Midbrain (tissue), 1 donor: ENCODE measurements around the gene SPOCD1.

Experiments
- DNase-seq: peaks from one replicate; lab custom pipeline; 2025; lab: John Stamatoyannopoulos, UW

The SPOCD1 gene

DNA sequence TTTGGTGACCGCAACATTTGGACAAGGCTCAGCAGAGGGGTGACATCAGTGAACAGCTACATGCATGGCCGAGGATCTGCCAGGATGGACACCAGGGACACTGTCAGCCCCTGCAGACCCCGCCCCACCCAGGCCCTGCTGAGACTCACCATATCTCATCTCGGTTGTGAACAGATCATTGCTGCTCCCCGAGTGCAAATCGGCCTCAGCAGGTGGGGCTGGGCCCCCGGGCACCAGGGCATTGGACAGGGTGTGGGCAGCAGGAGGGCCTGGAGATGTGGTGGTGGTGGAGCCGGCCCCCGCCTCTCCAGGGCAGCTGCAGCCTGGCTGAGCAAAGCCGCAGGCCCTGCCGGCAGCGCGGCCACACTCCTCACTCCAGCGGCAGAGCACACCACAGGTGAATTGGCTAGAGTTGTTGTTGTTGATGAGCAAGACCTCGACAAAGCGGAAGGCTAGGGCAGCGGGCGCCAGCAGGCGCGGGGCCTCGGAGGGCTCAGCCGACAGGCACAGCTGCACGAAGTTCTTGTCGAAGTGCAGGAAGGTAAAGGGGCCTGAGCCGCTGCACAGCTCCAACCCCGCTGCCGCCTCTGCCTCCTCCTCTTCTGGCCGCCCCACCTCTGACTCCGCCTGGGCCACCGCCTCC is 59.9 kb downstream of the SPOCD1 start:
- no peak for DNase-seq

DNA sequence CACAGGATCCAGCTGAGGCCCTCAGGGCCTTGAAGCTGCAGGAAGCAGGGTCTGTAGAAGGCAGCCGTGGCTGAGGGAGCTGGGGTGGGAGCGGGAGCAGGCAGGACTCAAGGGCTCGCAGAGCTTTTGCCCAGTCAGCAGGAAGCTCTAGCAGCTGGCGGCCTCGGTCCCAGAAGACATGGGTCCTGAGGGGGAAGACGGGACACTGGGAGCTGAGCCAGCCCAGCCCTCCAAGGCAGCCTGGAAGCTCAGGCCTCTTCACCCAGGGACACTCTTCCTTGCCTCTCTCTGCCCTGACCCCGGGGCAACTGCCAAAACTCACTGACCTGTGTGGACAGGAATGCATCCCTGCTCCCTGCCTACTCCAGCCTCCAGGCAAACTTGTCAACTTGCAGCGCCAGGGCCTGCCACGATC is 60.6 kb downstream of the SPOCD1 start:
- DNase-seq: no peak

DNA sequence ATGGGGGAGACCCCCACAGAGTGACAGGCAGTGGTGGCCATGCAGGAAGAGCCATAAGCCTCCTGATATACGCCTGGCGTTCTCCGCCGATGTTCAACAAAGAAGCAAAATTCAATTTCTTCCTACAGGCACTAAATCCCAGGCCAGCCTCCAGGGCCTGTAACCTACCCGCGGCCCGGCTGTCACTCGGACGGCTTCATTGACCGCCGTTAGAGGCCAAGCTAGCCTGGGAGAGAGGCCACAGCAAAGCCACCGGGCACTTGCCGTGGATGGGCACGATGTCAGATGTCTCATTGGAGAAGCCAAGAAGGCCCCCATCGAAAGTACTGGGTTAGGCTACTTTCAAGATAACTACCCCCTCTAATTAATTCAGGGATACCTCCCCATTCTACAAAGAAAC is 61.4 kb downstream of the SPOCD1 start:
- no peak for DNase-seq

DNA sequence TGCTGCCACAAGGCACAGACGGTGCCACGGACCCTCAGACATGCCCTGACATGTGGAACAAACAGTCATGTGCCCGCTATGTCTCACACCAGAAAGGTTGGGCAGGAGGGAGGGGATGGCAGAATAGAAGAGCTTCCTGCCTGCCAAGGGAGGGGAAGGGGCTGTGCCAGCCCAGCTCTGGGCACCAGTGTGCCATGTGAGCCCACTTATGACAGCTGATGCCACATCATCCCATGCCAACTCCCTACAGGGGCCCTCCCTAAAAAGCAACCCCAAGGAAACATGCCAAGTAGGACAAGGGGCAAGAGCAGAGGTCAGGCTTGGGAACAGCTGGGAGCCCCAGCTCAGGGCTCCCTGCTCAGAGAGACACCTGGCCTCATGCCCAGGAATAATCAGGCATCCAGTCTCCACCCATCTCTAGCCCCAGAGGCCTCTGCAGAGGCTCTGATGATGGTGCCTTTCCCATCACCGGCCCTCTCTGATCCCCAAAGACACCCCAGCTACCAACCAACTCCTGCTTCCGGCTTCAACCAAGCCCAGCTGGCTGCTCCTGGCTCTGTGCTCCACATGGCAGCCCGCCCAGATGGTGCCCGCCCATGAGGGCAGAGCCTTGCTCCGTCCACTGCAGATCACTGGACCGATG is 62.0 kb downstream of the SPOCD1 start:
- peak; percentile 92 for DNase-seq

DNA sequence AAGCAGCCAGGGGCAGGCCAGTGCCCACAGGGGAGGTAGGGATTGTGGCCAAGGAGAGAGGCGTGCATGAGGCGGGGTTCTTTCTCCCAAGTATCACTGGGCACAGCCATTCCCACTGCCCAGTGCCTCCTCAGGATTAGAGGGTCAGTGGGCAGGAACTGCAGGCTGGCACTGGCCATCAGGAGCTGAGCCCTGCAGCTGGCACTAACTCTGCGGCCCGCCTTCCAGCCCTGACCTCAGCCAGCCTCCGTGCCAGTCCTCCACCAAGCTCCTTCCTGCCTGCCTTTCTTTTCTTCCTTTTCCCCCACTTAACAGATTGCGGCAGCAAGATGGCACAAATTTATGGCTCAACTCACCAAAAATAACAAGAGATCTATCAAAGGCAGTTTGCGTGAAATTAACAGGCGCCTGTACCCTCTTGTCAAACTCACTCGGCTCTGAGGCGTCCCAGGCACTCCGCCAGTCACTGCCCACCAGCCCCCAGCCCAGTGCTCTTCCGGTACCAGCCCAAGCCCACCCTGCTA is 62.8 kb downstream of the SPOCD1 start:
- DNase-seq: peak; percentile 65

DNA sequence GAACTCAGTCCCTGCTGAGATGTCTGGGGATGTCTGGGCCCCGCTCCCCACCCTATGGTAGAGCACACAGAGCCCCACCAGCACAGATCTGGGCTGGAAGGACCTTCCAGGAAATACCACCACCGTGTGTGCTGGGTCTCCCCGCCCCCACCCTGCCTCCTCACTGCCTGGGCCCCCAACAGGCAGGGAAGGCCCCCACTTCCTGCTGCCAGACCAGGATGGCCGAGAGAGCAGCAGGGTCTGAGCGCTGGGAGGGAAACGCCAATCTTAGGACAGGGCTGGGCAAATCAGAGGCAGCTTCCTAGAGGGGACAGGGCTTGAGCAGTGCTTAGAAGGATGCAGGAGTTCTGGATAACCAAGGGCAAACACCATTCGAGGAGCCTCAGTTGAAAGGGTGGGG is 63.6 kb downstream of the SPOCD1 start:
- no peak for DNase-seq

DNA sequence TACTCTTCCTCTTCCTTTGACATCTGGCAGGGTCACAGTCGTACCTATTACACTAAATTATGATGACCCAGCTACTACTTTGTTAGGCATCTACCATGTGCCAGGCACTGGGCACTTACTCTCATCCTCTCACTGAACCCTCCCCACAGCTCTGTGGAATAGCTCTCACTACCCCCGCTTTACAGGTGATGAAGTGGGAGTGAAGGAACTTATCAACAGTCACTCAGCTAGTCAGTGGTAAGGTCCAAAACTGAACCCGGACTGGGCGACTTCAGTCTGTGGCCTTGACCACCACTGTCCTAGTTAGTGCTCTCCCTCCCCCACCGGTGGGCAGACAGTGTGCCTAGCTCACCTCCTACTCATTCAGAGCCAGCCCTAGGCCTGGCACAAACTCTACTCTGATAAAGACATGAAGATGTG is 64.0 kb downstream of the SPOCD1 start:
- no peak for DNase-seq

DNA sequence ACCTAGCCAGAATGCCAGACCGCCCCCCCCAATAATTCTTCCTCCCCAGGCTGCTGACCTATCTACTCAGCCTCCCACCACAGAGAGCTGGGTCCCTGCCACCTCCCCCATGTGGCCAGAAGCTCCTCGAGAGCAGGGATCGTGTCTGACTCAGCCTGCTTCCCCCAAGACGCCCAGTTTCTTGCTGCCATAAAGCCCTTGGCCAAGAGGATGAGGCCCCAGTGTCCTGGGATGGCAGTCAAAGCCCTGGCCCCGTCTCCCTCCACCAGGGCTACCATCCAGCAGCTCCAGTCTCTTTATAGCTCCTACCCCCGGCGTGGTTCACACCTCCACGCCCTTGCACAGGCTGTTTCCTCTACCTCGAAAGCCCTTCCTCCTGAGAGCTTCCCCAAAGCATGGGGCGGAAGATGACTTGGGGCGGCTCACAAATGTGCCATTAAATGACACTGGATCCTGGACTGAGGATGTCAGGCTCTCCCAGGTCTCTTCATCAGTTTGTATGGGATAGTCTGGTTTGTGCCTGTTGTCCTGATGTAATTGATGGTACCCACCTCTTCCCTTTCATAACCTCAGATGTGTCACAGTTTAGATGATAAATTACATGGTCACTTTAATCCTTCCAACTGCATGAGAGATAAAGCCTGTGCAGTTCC is 64.8 kb downstream of the SPOCD1 start:
- DNase-seq: no peak

DNA sequence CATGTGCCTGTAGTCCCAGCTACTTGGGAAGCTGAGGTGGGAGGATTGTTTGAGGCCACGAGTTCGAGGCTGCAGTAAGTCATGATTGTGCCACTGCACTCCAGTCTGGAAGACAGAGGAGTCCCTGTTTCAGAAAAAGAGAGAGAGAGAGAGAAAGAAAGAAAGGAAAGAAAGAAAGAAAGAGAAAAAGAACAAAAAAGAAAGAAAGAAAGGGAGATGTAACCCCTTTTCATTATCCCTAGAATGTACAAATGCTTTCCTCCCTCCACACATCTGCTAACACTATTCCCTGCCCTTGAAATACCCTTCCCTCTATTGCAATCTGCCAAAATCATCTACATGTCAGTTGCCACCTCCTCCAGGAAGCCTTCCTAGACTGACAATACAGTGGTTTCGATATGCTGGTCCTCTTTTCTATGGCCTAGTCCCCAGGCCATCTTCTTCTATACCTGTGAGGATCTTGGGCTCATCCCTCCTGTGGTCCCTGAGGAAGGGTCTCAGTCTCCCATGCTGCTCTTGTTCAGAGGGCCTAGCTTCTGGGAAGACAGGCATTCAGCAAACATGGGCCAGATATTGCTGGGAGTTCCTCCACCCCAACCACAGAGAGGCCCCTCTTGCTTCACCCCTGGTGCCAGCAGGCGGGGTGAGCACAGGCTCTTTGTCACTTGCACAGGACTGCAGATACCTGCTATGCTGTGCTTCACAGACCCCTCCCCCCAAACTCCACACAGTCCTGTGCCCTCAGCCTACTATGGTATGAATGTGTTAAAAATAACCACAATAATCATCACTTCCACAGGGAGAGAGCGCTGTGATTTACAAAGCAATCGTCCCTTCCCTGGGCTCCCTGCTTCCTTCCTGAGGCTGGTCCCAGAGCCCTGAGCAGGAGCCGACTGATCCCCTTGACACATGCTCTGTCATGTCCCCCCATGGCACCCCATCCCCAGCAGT is 65.8 kb downstream of the SPOCD1 start:
- no peak for DNase-seq

DNA sequence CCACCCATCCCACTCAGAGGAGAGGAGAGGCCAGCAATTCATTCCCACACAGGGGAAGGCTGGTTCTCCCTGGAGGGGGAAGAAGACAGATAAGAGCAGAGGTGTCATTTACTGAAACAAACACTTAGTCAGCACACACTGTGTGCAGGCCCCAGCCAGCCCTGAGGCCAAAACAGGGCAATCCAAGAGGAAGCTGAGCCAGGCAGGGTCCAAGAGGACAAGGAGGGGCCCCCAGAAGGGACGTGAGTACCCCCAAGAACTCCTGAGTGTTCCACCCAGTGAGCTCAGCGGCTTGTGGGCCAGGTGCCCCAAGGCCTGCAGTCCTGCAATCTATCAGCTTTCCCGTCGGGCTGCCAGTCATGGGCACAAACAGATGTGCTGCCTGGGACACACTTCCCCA is 67.5 kb downstream of the SPOCD1 start:
- no peak for DNase-seq

DNA sequence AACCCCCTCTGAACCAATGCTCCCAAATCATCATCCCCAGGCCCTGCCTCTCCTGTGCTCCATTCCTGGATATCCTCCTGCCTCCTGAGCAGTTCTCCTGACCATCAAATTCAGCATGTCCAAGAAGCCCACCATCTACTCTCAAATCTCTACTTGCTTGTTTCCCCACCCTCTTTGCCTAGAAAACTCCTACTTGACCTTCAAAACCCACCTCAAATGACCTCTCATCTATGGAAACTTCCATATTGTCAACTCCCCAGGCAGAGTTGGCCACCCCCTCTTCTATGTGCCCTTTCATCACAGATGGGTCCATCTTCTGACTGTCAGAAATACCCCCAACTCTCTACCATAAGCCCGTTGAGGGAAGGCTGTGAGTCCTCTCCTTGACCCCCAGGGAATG is 68.5 kb downstream of the SPOCD1 start:
- no peak for DNase-seq

DNA sequence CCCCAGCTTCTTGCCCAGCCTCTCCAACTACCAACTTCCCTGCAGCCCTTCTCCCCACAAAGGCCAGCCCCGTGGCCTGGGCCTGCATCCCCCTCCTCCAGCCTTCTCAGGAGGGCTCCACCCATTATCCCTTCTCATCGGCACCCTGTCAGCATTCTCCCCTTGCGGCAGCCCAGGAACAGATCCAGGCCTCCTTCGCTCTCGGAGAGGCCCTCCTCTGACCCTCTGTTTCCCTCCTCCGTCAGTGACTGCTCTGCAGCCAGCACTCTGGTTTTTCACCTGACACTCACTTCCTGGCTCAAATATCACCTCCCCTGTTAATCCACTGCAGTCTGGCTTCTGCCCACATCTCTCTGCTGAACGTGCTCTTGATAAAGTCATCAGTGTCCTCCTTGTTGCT is 69.1 kb downstream of the SPOCD1 start:
- DNase-seq: no peak

DNA sequence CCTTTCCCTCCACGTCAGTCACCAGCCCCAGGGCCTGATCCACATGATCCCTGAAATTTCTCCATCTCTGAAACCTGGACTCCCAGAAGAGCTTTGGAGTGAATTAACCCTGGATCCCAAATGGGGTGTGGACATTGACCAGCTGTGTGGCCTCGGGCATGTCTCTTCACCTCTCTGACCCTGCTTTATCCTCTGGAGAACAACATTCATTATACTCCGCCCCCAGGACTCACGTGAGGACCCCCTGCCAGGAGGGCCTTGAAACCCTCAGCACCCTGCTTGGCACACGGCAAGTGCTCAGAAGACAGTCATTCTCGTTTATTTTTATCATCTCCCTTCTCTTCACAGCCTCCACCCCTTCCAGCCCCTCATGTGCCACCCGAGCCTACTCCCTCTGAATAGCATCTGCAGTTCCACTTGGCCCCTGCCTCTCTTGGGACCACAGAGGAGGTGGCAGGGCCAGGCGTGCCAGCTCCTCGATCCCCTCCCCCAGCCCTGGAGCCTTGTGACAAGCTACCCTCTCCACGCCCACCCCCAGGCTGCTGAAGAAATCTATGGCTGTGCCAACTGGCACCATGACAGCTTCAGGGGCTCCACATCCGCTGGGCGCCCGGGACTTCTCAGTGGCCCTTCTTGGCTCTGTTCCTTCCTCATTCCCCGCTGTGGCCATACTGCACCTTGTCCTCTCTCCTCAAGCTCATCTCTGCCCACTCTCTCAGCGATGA is 69.7 kb downstream of the SPOCD1 start:
- DNase-seq: no peak

DNA sequence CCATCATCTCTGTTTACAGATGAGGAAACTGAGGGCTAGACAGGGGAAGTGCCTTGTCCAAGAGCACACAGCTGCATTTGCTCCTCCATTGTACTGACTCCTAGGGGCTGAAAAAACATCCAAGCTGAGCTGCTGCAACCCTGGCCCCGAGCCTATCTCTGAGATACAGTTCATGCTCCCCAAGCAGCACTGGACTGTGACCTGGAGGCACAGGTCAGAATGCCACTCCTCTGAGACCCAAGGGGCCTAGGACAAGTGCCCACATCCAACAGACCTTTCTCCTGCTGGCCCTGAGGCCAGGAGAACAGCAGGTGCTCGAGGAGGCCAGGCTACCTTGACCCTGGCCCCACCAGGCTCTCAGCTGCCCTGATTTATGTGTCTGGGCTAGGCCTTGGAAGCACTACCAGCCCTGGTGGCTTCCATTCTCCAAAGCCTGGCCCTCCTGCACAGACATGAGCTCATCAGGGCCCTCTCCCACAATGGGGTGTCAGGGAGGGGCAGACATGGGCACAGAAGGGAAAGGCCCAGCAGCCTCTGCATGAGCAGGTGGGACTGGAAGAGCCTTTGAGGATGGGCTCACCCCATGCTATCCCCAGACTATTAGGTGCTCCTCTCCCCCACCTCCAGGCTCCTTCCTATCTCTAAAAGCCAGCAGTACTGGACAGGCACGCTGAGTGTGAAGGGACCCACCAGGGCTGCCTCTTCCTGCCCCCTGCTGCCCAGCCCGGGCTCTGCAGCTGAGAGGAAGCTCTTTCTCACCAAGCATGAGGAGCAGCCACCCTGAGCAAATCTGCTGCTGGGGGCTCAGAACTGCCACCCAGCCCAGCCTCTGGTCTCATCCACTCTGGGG is 70.5 kb downstream of the SPOCD1 start:
- DNase-seq: peak; percentile 45

DNA sequence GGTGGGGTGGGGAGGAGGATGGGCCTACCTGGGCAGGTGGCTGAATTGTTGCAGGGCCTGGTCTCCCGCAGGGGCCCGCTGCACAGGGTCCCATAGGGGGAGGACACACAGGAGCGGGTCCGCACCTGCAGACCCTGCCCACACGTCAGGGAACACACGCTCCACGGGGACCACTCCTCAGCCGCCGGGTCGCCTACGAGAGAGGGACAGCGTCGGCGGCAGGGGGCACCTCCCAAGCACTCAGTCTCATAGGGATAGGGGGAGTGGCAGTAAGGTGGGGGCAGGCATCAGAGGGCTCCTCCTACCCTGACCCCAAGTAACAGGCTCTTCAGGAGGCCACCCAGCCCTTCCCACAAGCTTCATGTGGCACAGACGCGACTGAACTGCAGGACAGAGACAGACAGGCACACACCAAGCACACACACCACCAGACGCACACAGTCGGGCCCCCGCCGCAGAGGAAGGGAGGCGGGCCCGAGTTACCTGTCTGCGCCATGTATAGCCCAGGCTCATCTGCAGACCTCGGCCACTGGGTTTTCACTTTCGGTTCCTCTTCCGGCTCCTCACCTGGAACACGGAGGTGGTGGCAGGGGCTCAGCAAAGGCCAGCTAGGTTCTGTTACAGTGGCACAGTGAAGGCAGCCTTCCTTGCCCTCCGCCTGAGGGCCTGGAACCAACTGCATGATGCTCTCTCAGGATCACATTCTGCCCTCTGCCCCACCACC is 71.5 kb downstream of the SPOCD1 start:
- DNase-seq: no peak

DNA sequence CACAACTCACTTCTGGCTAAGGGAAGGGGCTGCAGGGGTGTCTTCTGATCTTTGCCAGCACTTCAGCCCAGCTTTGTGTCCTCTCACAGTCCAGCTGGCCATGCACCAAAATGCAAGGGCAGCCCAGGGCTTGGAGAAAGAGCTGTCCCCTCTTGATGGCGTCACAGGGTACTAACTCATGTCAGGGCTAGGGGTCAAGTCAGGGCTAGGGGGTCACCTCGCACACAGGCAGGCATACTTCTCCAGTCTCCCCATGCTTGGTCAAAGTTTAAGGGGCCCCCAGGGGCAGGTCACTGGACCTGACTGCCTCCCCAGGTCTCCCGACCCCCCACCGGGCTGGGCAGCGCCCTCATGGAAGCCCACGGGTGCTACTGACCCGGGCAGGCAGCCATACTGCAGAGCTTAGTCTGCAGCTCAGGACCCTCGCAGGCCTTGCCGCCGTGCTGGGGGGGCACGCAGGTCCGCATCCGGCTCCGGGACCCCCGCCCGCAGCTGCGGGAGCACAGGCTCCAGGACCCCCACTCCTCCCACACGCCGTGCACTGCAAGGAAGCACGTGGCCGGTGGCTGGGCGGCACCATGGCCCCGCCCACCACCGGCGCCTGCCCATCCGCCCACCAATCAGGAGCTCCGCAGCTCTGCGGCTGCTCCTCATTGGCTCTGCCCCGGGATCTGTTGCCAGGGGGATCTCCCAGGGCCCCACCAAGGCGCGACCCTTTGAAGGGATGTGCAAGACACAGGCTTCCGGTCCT is 73.2 kb downstream of the SPOCD1 start:
- no peak for DNase-seq
